NCI-H1436 (cell line): ENCODE data around the gene WNT7B.

Source experiments
- DNase-seq: peaks from one replicate; lab custom pipeline; 2025; lab: John Stamatoyannopoulos, UW

Gene WNT7B

DNA sequence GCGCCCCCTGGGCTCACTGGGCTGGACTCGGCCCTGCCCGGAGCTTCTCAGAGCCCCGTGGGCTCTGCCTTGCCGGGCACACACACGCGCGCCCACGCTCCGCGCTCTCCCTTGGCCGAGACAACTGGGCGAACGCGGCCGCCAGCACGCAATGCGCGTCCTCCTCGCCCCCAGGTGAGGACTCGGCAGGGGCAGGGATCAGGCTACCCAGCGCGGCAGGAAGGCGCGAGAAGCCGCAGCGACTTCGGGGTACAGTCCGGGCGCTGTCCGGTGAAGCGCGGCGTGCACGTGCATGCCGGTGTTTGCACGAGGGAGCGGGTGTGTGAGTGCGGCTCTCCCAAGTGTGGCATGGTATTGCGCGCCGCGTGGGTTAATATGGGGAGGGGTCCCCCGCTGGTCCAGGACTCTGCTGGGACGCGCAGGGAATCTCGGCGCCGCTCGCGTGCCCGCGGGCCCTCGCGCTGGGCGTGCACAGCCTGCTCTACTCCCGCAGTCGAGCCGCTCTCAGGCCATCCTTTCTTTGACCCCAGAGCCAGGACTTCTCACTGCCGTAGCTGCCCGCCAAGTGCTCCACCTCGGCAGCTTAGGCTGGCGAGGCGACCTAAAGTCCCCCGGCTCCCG, 5.4 kb downstream of the WNT7B start:
- no peak for DNase-seq

DNA sequence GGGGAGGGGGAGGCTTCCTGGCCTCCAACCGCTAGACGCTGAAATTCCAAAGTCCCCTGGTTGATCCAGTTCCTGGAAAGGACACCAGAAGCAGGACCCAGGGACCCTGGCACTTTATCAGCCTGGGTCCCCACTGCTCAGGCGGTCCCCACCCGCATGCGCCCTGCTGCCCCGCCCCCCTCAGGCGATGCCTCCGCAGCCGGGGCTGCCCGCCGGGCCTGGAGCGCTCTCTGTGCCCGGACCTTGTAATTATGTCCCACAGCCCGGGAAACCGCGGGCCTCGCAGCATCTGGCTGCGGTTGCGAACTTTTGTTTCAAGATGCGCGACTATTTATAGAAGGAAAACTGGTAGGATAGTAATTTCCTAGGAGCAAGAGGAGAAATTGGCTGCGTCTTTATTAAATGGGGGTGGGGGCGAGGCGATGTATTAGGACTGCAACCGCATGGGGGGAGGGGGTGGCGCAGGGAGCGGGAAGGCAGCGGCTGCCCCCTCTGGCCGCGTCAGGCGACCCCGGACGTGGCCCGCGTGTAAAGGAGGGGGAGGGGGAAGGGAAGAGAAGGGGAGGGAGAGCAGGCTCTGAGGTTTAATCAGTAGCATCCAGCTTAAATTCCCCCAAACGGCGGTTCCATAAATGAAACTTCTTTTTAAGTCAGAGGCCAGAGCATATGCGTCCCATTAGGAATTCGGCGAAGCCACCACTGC, 6.1 kb downstream of the WNT7B start:
- DNase-seq: no peak

DNA sequence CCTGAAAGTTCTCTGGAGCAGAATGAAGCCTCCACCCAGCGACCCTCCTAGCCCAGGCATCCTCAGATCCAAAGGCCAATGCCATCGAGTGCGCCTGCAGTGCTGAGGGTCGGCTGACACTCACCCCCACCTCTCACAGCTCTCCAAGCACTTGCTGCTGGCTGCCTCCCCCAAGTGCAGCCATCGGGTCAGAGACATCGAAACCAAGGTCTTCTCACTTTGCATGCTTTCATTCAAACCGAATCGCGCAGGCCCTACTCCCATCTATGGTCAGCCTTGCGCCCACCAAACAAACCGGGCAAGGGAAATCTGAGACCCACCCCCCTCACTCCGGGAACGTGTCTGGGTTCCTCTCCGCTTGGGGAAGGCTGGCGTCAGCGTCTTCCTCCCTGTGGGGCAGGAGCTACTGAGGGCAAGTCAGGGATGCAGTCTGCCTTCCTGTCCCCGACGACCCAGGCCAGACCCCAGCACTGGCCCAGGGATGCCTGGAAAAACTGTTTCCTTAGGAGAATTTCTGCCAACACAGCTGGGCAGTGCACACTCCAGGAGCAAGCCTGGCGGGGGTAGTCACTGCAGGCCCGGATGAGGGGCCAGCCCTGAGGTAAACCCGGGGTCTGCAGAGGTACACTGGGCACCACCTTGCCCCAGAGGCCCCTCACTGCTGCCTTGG, 7.0 kb downstream of the WNT7B start:
- no peak for DNase-seq

DNA sequence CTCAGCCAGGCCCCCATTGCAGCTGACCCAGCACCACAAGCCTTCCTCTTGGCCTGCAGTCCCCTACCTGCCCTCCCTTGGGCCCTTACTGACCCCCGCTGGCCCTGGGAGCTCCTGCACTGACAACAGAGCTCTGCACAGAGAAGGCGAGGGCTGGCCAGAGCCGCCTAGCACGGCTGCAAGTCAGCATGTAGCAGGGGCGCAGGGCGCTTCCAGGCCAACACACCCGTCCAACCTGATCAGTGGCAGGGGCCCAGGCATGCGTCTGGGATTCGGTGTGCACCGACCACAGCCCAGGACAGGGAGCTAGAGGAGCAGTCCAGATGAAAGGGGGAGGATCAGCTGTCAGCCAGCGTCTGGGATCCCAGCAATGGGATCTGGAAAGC, 7.6 kb downstream of the WNT7B start:
- no peak for DNase-seq

DNA sequence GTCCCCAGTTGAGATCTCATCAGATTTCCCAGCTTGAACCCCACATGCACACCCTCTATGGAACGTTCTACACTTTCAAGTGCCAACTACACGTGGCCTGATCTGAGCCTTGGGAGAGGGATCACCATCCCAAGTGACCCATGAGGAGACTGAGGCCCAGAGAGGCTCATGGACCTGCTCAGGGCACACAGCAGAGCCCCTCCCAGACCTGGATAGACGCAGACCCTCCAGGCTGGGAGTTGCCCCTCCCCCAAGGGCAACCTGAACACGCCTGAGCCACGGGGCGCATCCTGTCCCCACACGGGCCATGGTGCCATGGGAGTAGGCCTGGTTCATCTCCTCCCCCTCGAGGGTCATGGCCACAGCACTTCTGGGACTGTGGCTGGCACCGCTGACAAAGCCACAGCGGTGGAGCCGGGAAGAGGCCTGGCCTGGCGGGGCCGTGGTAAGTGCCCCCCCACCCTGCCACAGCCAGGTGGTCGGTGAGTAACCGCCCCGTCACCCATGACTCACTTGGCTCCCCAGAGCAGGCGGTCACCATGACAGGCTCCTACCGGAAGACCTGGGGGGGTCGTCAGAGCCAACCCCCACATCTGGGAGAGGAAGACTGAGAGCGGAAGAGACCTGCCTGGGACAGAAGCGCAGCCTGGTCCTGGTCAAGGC, 8.1 kb downstream of the WNT7B start:
- DNase-seq: no peak

DNA sequence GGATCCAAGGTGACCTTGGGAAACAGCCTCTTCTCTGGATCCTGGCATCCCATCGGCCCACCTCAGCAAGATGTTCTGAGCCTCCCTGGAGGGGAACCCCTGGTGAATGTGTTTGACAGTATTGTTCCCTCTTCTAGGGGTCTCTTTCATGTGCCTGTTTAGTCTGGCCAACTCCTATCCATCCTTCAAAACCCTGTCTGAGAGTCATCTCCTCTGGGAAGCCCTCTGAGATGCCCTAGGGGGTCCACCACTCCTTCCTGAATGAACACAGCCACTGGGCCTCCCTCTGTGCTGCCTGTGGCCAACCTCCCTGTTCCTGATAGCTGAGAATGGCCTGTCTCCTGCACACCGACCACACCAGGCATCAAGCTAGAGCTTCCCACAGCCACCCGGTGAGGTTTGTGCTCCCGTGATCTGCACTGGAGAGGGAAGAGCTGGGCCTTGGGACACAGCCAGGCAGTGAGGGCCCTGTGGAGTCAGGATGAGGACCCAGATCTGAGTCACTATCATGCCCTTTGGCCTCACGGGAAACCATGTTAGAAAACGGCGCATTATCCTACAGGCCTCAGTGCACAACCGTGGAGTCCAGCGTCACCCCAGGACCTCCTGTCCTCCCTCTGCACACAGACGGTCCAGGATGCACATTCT, 8.8 kb downstream of the WNT7B start:
- DNase-seq: no peak

DNA sequence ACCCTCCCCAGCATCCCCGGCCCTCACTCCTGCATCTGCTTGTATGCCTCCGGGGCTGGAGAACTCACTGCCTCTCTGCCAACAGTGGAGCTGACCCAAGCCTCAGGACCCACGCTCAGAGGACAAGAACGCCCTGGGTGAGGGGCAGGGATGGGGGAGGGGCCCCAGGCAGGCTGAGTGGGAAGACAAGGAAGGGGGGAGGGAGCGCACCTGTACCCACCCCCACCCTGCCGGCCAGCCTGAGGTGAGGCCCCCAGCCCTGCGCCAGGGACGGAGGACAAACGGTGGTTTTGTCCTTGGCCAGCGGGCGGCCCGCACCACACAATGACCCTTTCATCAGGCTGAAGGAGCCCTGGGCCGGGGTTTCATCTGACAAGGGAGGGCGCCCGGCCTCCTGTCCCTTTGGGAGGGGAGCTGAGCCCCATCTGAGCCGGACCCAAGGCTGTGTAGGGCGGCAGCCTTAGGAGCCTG, 10.0 kb downstream of the WNT7B start:
- no peak for DNase-seq

DNA sequence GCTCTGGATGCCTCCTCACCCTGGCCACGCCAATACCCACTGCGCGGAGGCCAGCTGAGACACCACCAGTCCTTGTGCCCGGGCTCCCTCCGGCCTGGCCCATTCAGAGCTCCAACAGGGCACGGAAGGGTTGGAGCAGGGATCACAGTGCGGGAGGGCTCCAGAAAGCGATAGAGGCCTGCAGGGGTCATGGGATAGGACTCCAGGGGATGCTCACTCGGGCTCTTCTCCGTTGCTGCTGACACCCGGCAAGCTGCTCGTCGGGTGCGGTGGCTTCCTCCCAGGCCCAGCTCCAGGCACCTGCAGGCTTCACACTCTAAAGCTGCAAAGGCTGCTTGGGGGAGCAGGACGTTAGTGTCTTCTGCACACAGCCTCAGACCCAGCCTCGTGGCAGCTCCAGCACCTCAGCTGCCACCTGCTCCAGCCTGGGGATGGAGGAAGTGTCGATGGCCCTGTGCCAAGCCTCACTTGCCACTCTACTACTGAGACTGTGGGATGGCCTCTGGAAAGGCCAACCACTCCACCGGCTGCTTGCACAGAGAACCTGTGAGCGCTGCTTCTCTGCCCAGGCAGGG, 10.6 kb downstream of the WNT7B start:
- peak; percentile 58 for DNase-seq

DNA sequence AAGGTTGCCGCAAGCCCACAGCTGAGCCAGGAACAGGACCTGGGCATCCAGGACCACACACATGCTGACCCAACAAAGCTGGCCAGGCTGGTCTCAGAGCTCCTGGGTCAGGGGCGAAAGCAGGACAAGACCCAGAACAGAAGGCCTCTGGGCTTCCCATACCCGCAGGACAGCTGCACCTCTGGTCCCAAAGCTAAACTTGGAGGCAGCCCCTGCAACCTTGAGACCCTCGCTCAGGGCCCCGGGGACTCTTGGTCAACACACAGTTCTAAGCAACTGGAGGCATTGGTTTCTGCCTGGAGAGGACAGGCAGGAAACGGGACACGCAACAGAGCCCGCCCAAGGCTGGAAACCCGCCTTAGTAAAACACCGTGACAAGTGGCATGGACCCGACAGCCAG, 11.4 kb downstream of the WNT7B start:
- DNase-seq: no peak

DNA sequence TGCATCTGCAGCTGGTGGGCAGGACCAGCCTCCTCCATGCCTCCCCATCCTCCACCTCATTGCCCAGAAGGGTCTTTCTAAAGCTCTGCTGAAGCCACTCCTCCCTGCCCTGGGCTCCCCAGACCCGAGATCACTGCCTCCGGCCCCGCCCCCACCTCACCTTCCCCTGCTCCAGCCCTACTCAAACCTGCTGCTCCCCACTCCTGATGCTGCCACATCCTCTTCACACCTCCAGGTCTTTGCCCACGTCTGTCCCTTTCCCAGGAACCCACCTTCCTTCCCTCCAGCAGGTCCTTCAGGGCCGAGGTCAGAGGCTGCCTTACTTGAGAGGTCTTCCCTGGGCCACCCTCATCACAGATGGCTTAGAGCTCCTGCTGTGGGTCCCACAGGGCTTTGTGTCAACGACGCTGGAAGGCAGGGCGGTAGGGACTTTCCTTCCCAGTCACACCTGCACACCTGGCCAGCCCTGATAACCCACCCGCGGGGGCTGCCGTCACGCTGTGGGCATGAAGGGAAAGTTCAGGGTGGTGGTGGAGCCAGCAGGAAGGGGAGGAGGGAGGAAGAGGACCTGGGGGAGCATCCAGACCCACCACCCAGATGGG, 11.9 kb downstream of the WNT7B start:
- no peak for DNase-seq

DNA sequence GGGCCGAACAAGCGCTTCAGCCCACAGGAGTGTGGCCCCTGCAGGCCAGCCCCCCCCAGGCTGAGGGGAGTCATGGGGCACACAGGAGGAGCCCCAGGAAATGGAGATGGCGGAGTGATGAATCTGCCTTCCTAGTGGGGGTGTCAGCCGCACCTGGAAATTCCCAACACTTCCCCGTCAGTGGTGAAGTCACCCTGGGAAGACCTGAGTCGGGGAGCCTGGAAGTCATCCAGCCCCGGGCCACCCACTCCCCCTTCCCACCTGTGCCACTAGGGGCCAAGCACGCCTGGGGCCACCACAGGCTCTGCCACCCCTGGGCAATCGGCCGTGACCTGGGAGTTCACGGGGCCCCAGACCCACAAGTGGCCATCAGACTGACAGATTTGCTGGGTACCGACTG, 12.6 kb downstream of the WNT7B start:
- no peak for DNase-seq

DNA sequence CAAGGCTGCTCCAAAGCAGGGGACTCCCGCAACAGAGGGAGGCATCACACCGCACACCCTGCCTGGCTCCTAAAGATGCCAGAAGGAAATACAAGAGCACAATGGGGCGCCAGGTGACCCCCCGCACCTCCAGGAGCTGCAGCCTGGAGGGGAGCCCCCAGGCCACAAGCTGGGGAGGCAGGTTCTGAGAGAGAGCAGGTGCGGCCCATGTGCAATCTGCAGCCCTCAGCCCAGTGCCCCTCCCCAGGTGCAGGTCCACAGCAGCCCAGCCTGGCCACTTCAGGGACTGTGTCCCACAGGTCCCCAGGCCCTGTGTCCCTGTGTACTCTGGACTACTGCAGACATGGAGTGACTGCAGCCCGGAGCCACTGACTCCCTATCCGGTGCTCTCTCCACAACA, 13.1 kb downstream of the WNT7B start:
- no peak for DNase-seq

DNA sequence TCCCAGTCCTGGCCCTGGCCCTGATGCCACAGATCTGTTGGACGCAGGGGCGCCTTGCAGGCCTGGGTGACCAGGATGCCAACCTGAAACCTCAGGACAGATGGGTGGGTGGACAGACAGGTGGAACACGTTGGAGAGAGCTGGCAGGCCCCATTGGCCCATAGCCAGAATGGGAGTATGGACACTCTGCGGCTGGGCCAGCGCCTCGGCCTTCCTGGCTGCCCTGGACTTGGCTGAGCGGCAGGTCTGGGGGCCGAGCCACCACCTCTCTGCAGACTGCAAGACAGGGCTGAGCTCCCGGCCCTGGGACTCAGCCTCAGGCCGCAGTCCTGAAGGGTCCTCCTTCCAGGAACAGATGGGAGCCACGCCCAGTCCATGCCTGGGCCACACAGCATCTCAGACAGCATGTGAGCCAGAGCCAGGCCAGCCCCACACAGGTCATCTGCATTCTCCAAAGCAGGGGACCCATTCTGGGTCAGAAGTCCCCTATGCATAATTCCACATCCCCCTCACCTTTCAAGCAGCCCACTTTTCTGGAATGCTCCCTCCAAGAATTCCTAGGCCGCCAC, 14.1 kb downstream of the WNT7B start:
- DNase-seq: no peak

DNA sequence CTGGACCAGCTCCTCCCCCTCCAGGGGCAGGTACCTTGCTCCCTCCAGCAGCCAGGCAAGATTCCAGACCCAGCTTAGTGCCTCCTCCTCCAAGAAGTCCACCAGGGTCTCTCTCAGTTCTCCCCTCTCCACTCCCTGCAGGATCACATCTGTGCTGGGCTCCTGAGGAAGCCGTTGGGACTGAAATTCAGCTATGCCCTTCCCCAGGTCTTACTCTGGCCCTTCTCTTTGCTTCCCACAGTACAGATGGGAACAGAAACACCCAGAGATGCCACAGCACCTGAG, 14.6 kb downstream of the WNT7B start:
- DNase-seq: no peak

DNA sequence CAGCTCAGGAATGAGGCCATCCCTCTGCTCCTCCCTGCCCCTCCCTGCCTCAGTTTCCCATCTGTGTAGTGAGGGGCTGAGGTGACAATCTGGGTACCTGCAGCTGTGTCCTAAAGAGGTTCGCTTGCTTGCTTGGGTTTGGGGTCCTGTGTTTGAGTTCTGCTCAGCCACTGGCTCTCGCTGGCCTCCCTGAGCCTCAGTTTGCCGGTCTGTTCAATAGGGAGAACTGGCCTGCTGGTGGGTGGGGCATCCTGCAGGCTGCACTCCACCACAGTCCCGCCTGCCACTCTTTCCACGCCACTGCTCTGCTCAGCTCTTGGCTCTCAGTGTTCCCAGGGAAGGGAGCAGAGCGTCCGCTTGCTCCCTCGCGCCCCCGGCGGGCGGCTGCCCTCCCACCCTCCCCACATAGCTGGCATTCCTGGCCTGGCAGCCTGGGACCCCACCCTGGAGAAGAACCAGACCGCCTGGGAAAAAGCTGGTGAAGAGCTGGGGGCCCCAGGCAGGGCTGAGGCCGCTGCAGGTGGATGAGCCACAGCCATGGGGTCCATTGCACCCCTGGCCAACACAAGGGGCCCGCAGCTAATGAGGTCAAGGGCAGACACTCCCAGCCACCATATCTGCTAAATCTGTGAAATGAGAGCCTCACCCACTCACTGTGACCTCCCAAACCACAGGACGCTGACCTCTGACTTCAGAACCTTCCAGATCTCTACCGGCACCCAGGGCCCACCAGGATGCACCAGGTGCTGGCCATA, 15.1 kb downstream of the WNT7B start:
- no peak for DNase-seq

DNA sequence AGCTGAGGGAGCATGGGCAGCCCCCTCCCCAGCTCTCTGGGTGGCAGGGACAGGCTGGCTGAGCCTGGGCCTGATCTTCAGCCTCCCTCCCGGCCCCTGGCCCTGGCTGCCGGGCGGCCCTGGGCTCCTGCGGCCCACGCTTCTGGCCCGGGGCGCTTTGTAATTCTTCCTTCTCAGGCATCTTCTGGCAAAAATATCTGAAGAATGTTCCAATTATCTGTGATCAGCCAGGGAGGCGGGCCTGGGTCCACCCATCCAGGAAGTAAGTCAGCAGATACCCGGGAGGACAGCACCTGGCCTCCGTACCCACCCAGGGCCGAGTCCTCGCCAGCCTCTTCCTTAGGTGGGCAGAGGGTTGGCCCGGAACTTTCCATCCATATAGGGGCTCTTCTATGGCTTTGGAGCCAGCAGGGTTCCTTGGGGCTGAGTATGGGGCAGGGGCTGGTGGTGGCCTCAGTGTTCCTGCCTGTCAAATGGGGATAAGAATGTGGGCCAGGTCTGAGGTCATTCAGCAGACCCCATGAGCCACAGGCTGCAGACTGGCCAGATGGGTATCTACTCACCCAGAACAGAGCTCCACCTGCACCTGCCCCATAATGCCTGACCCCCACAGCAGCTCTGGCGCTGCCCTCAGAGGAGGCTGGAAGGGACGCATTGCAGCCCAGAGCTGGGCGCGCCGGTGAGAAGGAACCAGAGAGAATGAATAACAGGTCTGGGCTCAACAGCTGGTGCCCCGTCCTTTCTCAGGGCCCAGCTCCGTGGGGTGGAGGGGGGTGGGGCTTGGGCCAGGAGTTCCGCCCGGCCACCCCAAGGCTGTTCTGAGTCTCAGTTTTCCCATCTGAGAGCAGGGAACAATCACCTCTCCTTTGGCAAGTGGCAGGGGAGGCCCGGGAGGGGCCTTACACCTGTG, 16.2 kb downstream of the WNT7B start:
- no peak for DNase-seq

DNA sequence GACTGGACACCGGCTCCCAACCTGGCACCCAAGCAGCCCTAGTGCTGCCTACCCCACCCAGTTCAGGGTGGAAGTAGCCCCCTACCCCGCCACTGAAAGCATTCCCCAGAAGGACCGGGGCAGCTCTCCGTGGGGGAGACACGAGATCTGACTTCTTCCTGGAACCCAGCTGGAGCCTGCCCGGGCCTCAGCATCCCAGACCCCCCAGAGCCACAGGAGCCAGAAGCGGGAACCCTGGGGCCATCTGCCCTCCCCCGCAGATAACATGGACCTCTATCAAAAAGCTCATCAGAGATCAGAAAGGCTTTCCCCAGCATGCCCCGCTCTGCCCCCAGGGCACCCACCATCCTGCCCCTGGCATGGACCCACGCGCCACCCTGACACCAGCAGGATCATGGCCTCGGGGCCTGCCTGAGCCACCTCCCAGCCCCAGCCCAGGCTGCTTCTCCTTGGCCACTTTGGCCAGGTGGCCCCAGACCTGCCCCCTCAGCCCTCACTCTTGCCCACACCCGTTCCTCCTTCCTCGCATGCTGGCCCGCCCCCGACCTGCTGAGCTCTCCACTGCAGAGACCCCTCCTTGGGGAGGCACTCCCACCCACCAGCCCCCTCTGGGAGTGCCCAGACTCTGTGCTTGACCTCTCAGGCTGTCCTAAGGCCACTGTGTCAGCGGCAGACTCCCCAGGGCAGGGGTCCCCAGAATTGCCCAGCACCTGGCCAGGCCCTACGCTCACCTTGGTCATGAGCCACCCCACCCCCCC, 17.1 kb downstream of the WNT7B start:
- no peak for DNase-seq

DNA sequence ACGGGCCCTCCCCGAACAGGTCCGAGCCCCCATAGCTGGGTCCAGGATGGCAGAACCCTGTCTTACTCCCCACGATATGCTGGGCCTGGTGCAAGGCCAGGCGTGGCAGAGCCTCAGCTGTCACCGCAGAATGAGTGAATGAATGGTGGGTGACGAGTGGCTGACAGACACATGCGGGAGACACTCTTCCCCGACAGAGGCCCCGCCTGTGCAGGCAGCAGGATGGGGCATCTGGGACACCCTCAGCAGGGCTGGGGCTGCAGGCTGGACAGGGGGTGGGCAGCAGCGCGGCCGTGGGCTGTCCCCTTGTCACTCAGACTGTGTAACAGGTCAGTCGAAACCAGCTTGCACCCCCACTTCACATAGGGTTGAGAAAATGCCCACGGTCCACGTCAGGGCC, 18.0 kb downstream of the WNT7B start:
- no peak for DNase-seq

DNA sequence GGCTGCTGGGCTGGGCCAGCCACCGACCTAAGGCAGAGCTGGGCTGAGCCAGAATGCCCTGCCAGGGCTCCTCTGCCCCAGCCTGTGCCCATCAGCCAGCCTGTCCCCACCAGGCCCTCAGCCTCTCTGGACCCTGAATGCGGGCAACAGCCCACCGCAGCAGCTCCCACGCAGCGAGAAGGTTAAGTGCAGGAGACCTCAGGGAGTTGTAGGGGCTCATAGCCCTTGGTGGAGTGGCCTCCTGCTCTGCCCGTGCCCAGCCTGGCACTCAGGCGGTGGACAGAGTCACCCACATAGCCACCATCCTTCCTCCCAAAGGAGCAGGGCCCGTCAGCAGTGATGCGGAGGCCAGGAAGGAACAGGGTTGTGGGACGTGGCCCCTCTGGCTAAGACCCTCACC, 19.1 kb downstream of the WNT7B start:
- DNase-seq: no peak
